HepG2 (cell line): Measurements from ENCODE around the gene TYROBP. TPM values are rescaled to one million over a fixed set of nuclear protein-coding genes. Genes with fewer than 3 reads are reported as not detected.

Experiments
- CBX2 ChIP-seq, 2 experiments: fragments of 200-600 bp in 1 of 2; sonication (generic); formaldehyde crosslinking in 1 of 2; IDR thresholded peaks; 2 replicates each; pipeline versions ENCODE4 v1.7.0 to v1.8.1; 2018 to 2022; ENCODE audit warnings: low read depth in 2 of 2, low read length in 1 of 2, mild to moderate bottlenecking in 1 of 2, missing genetic modification reagents in 1 of 2
- CTCF ChIP-seq: sonication (generic); formaldehyde crosslinking; IDR thresholded peaks from 2 replicates; pipeline ENCODE4 v1.5.0; 2020; ENCODE audit warnings: mild to moderate bottlenecking, missing genetic modification reagents, moderate library complexity
- DPF2 ChIP-seq: sonication (generic); formaldehyde crosslinking; IDR thresholded peaks from 2 replicates; pipeline ENCODE4 v1.4.0; 2020; ENCODE audit warnings: mild to moderate bottlenecking, low read depth, missing genetic modification reagents, borderline replicate concordance
- DRAP1 ChIP-seq: IDR thresholded peaks from 2 replicates; pipeline ENCODE4 v1.6.1; 2016; ENCODE audit warnings: missing genetic modification reagents, missing compliant biosample characterization
- ISX ChIP-seq: sonication (generic); formaldehyde crosslinking; conservative IDR thresholded peaks from 2 replicates; pipeline ENCODE4 v1.5.0; 2020; ENCODE audit warnings: missing genetic modification reagents
- KDM5A ChIP-seq: fragments of 200-600 bp; sonication (generic); IDR thresholded peaks from 2 replicates; pipeline ENCODE4 v1.7.0; 2018; ENCODE audit warnings: antibody characterized with exemption, mild to moderate bottlenecking, low read length, borderline replicate concordance
- NCOA5 ChIP-seq: sonication (generic); formaldehyde crosslinking; IDR thresholded peaks from 2 replicates; pipeline ENCODE4 v1.4.0; 2020; ENCODE audit warnings: missing genetic modification reagents
- NFE2L1 ChIP-seq: sonication (generic); formaldehyde crosslinking; IDR thresholded peaks from 2 replicates; pipeline ENCODE4 v1.4.0; 2020; ENCODE audit warnings: missing genetic modification reagents, mild to moderate bottlenecking, borderline replicate concordance
- RAD21 ChIP-seq: fragments of 450-650 bp; formaldehyde crosslinking; IDR thresholded peaks from 2 replicates; pipeline ENCODE4 v1.5.0; 2020; ENCODE audit warnings: mild to moderate bottlenecking
- RXRB ChIP-seq: IDR thresholded peaks from 2 replicates; pipeline ENCODE4 v1.6.1; 2016; ENCODE audit warnings: borderline replicate concordance, missing genetic modification reagents, missing compliant biosample characterization
- SMARCC2 ChIP-seq: fragments of 450-650 bp; IDR thresholded peaks from 2 replicates; pipeline ENCODE4 v1.6.1; 2017; ENCODE audit warnings: antibody characterized with exemption, mild to moderate bottlenecking
- ZFY ChIP-seq: sonication (generic); formaldehyde crosslinking; IDR thresholded peaks from 2 replicates; pipeline ENCODE4 v1.4.0; 2020; ENCODE audit warnings: missing genetic modification reagents
- ZHX2 ChIP-seq, 2 experiments: sonication (generic) in 1 of 2; formaldehyde crosslinking in 1 of 2; IDR thresholded peaks; 2 replicates each; pipeline versions ENCODE4 v1.6.1 to v1.9.0; 2014 to 2022; ENCODE audit warnings: antibody characterized with exemption in 1 of 2, borderline replicate concordance in 1 of 2, inconsistent platforms in 1 of 2, low read depth in 1 of 2, missing genetic modification reagents in 1 of 2
- ZMYM4 ChIP-seq: sonication (generic); formaldehyde crosslinking; IDR thresholded peaks from 2 replicates; pipeline ENCODE4 v1.8.1; 2023; ENCODE audit warnings: mild to moderate bottlenecking, missing genetic modification reagents
- ZNF552 ChIP-seq: sonication (generic); formaldehyde crosslinking; IDR thresholded peaks from 2 replicates; pipeline ENCODE4 v1.9.0; 2022; ENCODE audit warnings: missing genetic modification reagents, mild to moderate bottlenecking, borderline replicate concordance
- ZNF652 ChIP-seq: IDR thresholded peaks from 2 replicates; pipeline ENCODE4 v1.6.1; 2016; ENCODE audit warnings: low read depth, borderline replicate concordance
- ZNF660 ChIP-seq: sonication (generic); formaldehyde crosslinking; IDR thresholded peaks from 2 replicates; pipeline ENCODE4 v1.5.1; 2020; ENCODE audit warnings: mild to moderate bottlenecking, low read depth, missing genetic modification reagents, borderline replicate concordance
- ZNF781 ChIP-seq: sonication (generic); formaldehyde crosslinking; IDR thresholded peaks from 2 replicates; pipeline ENCODE4 v1.5.1; 2020; ENCODE audit warnings: borderline replicate concordance, mild to moderate bottlenecking, missing genetic modification reagents; ENCODE audit errors: not compliant biosample characterization
- polyA plus RNA-seq, 8 experiments: library from polyadenylated mRNA; depleted of rRNA in 3 of 8; stranded (reverse) in 7 of 8; unstranded in 1 of 8; fragments of >200 nt; fragmentation: Illumina TruSeq in 4 of 8; extraction: Trizol in 4 of 8; gene quantifications; 2 replicates each; pipeline versions ENCODE4 v1.2.1 to v1.2.3, GENCODE V29; 2011 to 2016; ENCODE audit warnings: low read depth in 4 of 8, missing spikeins in 1 of 8, mixed read lengths in 1 of 8; ENCODE audit not compliant: insufficient read depth in 1 of 8
- total RNA-seq, 5 experiments: library from RNA; depleted of rRNA; stranded (reverse); fragments of >200 nt; fragmentation: Illumina TruSeq; extraction: Trizol; gene quantifications; 2 replicates each; pipeline ENCODE4 v1.2.3, GENCODE V29; 2016; ENCODE audit warnings: low read depth in 1 of 5

TYROBP gene
- total and polyA plus RNA-seq, 2 of the 13 experiments (the other 11 are each of a cell fraction or from before 2014, with no cell fraction given) = not detected

- TF ChIP-seq ZHX2 (IDR thresholded peaks at IDR 0.05; ENCODE audit: low read depth) (peak; percentile 82), ZHX2 (CRISPR knock-in tag; IDR thresholded peaks at IDR 0.05; ENCODE audit: borderline replicate concordance) (no peak), NCOA5 (no peak), CTCF (CRISPR knock-in tag) (peak; percentile 100), ZMYM4 (CRISPR knock-in tag) (peak; percentile 74), NFE2L1 (no peak), KDM5A (no peak), ZNF781 (CRISPR knock-in tag) (peak; percentile 69), DPF2 (CRISPR knock-in tag) (peak; percentile 29; the same call in 1 of the 2 replicates), ZNF652 (CRISPR knock-in tag) (peak; percentile 53; the same call in 1 of the 2 replicates), ZNF552 (CRISPR knock-in tag) (no peak), RAD21 (CRISPR knock-in tag) (peak; percentile 99), CBX2 (IDR thresholded peaks at IDR 0.05; ENCODE audit: low read depth, low read length) (no peak), CBX2 (CRISPR knock-in tag; IDR thresholded peaks at IDR 0.05; ENCODE audit: low read depth) (no peak), DRAP1 (peak; percentile 89), ZNF660 (no peak), ISX (CRISPR knock-in tag) (no peak), RXRB (CRISPR knock-in tag) (peak; percentile 66; the same call in 1 of the 2 replicates), ZFY (CRISPR knock-in tag) (peak; percentile 73; the same call in 1 of the 2 replicates), SMARCC2 (no peak)
Observed at GRCh38 chr19:35931161-35931873, 23.2 kb upstream of the TYROBP start (continued).
